NCI-H748 (cell line): ENCODE data around the gene KRTAP20-2.

Experiments
- DNase-seq: peaks from one replicate; lab custom pipeline; 2025; ENCODE audit not compliant: unreplicated experiment; lab: John Stamatoyannopoulos, UW

Gene KRTAP20-2

DNA sequence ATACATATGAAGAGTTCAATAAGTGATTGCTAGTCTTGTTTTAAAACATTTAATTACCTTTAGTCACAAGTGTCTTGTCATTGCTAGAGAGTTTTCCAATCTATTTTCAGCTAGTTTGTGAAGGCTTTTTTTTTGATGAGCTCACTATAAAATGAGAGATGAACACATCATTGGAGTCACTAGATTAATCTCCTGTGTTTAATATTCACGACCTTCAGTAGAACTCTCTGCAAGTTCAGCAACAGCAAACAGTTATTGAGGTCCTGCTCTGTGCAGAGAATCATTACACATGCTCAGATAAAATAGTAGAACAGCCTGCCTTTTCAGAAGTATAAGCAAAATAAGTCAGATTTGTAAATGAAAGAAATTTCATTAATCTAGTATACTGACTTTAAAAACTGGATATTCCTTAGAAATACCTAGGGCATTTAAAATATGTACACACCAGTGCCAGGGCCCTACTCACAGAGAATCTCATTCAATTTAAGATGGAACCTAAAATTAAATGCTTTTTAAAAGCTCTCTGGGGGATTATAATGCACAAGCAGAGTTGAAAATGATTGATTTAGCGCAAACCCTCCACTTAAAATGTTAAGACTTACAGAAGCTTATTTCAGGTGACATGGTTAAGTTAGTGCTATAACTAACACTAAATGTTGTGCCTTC is 38.1 kb downstream of the KRTAP20-2 start:
- no peak for DNase-seq

DNA sequence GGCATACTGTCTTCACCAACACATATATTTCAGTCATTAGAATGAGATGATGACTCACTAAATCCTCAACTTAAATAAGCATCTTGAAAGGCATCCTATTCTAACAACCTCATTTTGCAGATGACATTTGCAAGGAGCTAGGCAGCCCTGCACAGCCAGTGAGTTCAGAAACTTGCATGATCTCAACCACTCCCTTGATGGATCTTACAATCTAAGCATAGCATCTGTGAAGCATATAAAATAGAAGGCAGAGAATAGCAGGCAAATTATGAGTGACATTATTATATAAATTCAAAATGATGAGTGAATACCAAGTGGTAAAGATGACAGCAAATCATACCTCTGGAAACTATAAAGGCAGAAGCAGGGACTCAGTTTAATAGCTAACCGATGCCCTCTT is 39.3 kb downstream of the KRTAP20-2 start:
- DNase-seq = no peak

- no peak for DNase-seq
Measured at GRCh38 chr21:30676737-30677136, 41.7 kb downstream of the KRTAP20-2 start.

DNA sequence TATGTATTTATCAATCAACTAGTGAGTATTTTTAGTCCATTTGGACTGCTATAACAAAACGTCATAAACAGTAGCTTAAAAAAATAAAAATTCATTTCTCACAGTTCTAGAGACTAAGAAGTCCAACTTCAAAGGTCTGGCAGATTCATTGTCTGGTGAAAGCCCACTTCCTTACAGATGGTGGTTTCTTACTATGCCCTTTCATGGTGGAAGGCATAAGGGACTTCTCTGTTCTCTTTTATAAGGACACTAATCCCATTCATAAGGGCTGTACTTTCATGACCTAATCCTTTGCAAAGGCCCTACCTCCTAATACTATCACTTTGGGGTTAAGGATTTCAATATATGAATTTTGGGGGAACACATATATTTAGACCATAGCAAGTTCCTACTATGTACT is 45.6 kb downstream of the KRTAP20-2 start:
- no peak for DNase-seq

DNA sequence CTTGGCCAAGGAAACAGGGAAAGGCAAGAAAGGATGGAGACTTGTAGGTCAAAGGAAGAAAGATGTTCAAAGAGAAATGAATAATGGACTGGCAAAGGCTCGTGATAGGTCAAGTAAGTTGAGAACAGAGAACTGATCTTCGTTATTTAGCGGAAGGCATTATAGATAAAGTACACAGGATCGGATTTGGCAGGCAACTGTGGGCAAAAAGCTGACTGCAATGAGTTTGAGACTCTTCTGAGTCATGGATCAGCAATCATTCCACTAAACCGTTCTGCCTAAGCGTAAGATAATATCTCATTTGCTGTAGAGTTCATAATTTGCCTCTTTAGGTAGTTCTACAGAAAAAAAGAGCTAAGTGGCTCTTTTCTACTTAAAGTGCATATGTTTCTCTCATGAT is 49.5 kb downstream of the KRTAP20-2 start:
- no peak for DNase-seq
